PFSK-1 (cell line): ENCODE data around the gene CLIC3.

Experiments
- FOXP2 ChIP-seq: optimal IDR thresholded peaks from 2 replicates; pipeline ENCODE3; 2011; ENCODE audit warnings: borderline replicate concordance, control low read depth, inconsistent platforms; ENCODE audit not compliant: insufficient read depth; ENCODE audit errors: extremely low read length, extremely low read depth
- POLR2AphosphoS5 ChIP-seq: IDR thresholded peaks from 2 replicates; pipeline ENCODE4 v1.6.1; 2012; ENCODE audit warnings: low read depth, mild to moderate bottlenecking, control low read depth, low read length, moderate library complexity
- REST ChIP-seq, 2 experiments: IDR thresholded peaks; 2 replicates each; pipeline versions ENCODE4 v1.6.1 to v1.8.0; 2011 to 2012; ENCODE audit warnings: low read depth in 2 of 2, low read length in 2 of 2, control low read depth in 1 of 2, inconsistent platforms in 1 of 2, mild to moderate bottlenecking in 1 of 2, moderate library complexity in 1 of 2; ENCODE audit not compliant: insufficient read depth in 1 of 2
- SIN3A ChIP-seq: IDR thresholded peaks from 2 replicates; pipeline ENCODE4 v1.6.1; 2012; ENCODE audit warnings: mild to moderate bottlenecking, low read length, moderate library complexity, borderline replicate concordance; ENCODE audit not compliant: insufficient read depth
- TAF1 ChIP-seq: IDR thresholded peaks from 2 replicates; pipeline ENCODE4 v1.6.1; 2012; ENCODE audit warnings: low read length, control low read depth, borderline replicate concordance; ENCODE audit not compliant: insufficient read depth

Gene CLIC3

GRCh38 chr9:137037035-137037434 is 40.7 kb upstream of the CLIC3 start:
- no peak for TF ChIP-seq POLR2AphosphoS5
- no peak for TF ChIP-seq TAF1
- TF ChIP-seq SIN3A = no peak
- no peak for TF ChIP-seq FOXP2
- no peak for TF ChIP-seq REST (IDR thresholded peaks at IDR 0.05; ENCODE audit: insufficient read depth in 1 of 2, low read depth in 2 of 2, low read length in 2 of 2)

- TF ChIP-seq REST (IDR thresholded peaks at IDR 0.05; ENCODE audit: insufficient read depth in 1 of 2, low read depth in 2 of 2, low read length in 2 of 2) = no peak
- no peak for TF ChIP-seq POLR2AphosphoS5
- no peak for TF ChIP-seq TAF1
- TF ChIP-seq SIN3A = no peak
- no peak for TF ChIP-seq FOXP2
Observed at GRCh38 chr9:137035937-137036336, 39.6 kb upstream of the CLIC3 start.

- TF ChIP-seq FOXP2 = no peak
- TF ChIP-seq POLR2AphosphoS5 = 0 out of 2 replicates have a peak, but pooled peaks have one; percentile 19
- no peak for TF ChIP-seq TAF1
Observed at GRCh38 chr9:137035507-137035834, 39.1 kb upstream of the CLIC3 start.

GRCh38 chr9:137034709-137035506 is 38.5 kb upstream of the CLIC3 start:
- TF ChIP-seq REST (IDR thresholded peaks at IDR 0.05; ENCODE audit: insufficient read depth in 1 of 2, low read depth in 2 of 2, low read length in 2 of 2) (no peak), FOXP2 (no peak), TAF1 (no peak), SIN3A (no peak), POLR2AphosphoS5 (no peak)

- TF ChIP-seq FOXP2 (no peak), SIN3A (no peak), TAF1 (no peak)
Observed at GRCh38 chr9:137034039-137034708, 37.8 kb upstream of the CLIC3 start.

- TF ChIP-seq POLR2AphosphoS5 = no peak
- TF ChIP-seq FOXP2 = no peak
- no peak for TF ChIP-seq REST (IDR thresholded peaks at IDR 0.05; ENCODE audit: insufficient read depth in 1 of 2, low read depth in 2 of 2, low read length in 2 of 2)
- no peak for TF ChIP-seq TAF1
- TF ChIP-seq SIN3A = no peak
Observed at GRCh38 chr9:137032858-137033257, 36.5 kb upstream of the CLIC3 start.
